HEK293 (cell line): ENCODE data around the gene FRMD5.

Experiments used
- CTCF ChIA-PET: fragments of 350-600 bp; formaldehyde crosslinking; extraction: SDS; loops from one replicate; lab custom pipeline; 2021; ENCODE audit warnings: antibody characterized with exemption; lab: Yijun Ruan, JAX
- POLR2A ChIA-PET: fragments of 300-600 bp; formaldehyde crosslinking; extraction: SDS; loops from one replicate; lab custom pipeline; 2020; ENCODE audit warnings: antibody characterized with exemption, inconsistent platforms; lab: Yijun Ruan, JAX
- H3K27ac ChIP-seq: fragments of 200-500 bp; sonication (Bioruptor generic); 2 replicates; pipeline ENCODE4 v1.5.1; 2014; ENCODE audit warnings: low read depth, low read length, control low read depth, inconsistent platforms; ENCODE audit errors: extremely low read depth
- H3K36me3 ChIP-seq, 2 experiments: fragments of 200-500 bp in 1 of 2; sonication (Bioruptor generic) in 1 of 2; 1 replicate in 1 of 2; 2 replicates in 1 of 2; pipeline ENCODE4 v1.5.1; 2014 to 2017; ENCODE audit warnings: inconsistent platforms in 2 of 2, low read length in 2 of 2; ENCODE audit not compliant: control insufficient read depth in 2 of 2, insufficient read depth in 1 of 2
- H3K4me1 ChIP-seq: fragments of 200-500 bp; sonication (Bioruptor generic); 2 replicates; pipeline ENCODE4 v1.5.1; 2014; ENCODE audit warnings: mild to moderate bottlenecking, low read length, inconsistent platforms; ENCODE audit not compliant: control insufficient read depth, insufficient read depth
- H3K4me3 ChIP-seq: 2 replicates; pipeline ENCODE4 v1.5.1; 2011; ENCODE audit warnings: low read depth, mild to moderate bottlenecking, control low read depth, low read length, moderate library complexity
- H3K9me3 ChIP-seq: fragments of 200-500 bp; sonication (Bioruptor generic); 2 replicates; pipeline ENCODE4 v1.5.1; 2014; ENCODE audit warnings: low read depth, low read length, inconsistent platforms; ENCODE audit not compliant: control insufficient read depth, insufficient read depth
- HOXA7 ChIP-seq: sonication (generic); formaldehyde crosslinking; IDR thresholded peaks from 2 replicates; pipeline ENCODE4 v1.8.1; 2022; ENCODE audit warnings: missing genetic modification reagents, borderline replicate concordance
- HOXC10 ChIP-seq: sonication (generic); formaldehyde crosslinking; IDR thresholded peaks from 2 replicates; pipeline ENCODE4 v1.8.1; 2023; ENCODE audit warnings: mild to moderate bottlenecking, missing genetic modification reagents
- MEIS1 ChIP-seq: sonication (generic); formaldehyde crosslinking; IDR thresholded peaks from 2 replicates; pipeline ENCODE4 v1.8.1; 2022; ENCODE audit warnings: missing genetic modification reagents, mild to moderate bottlenecking, borderline replicate concordance
- MYNN ChIP-seq: fragments of 450-650 bp; formaldehyde crosslinking; IDR thresholded peaks from 2 replicates; pipeline ENCODE4 v1.5.1; 2016; ENCODE audit warnings: missing biosample characterization, missing genetic modification characterization, borderline replicate concordance
- OSR2 ChIP-seq: fragments of 450-650 bp; formaldehyde crosslinking; IDR thresholded peaks from 2 replicates; pipeline ENCODE4 v1.5.1; 2016; ENCODE audit warnings: missing biosample characterization, missing genetic modification characterization
- PATZ1 ChIP-seq: fragments of 450-650 bp; formaldehyde crosslinking; IDR thresholded peaks from 2 replicates; pipeline ENCODE4 v1.5.1; 2016; ENCODE audit warnings: missing biosample characterization, missing genetic modification characterization
- SETDB1 ChIP-seq: IDR thresholded peaks from one replicate; pipeline ENCODE4 v1.6.1; 2017; ENCODE audit warnings: mild to moderate bottlenecking, low read length, moderate library complexity, mixed read lengths; ENCODE audit not compliant: insufficient read length
- SP7 ChIP-seq: fragments of 450-650 bp; formaldehyde crosslinking; IDR thresholded peaks from 2 replicates; pipeline ENCODE4 v1.5.1; 2016; ENCODE audit warnings: missing biosample characterization, missing genetic modification characterization
- ZEB2 ChIP-seq: fragments of 450-650 bp; formaldehyde crosslinking; IDR thresholded peaks from 2 replicates; pipeline ENCODE4 v1.5.1; 2016; ENCODE audit warnings: missing biosample characterization, missing genetic modification characterization
- ZIC2 ChIP-seq: fragments of 450-650 bp; formaldehyde crosslinking; IDR thresholded peaks from 2 replicates; pipeline ENCODE4 v1.5.1; 2016; ENCODE audit warnings: missing biosample characterization, missing genetic modification characterization
- ZNF10 ChIP-seq: fragments of 450-650 bp; formaldehyde crosslinking; IDR thresholded peaks from 2 replicates; pipeline ENCODE4 v1.5.1; 2017; ENCODE audit warnings: missing biosample characterization, missing genetic modification characterization
- ZNF132 ChIP-seq: fragments of 450-650 bp; formaldehyde crosslinking; IDR thresholded peaks from 2 replicates; pipeline ENCODE4 v1.5.1; 2017; ENCODE audit warnings: missing biosample characterization, missing genetic modification characterization, borderline replicate concordance
- ZNF19 ChIP-seq: fragments of 450-650 bp; formaldehyde crosslinking; IDR thresholded peaks from 2 replicates; pipeline ENCODE4; 2016; ENCODE audit warnings: missing biosample characterization, missing genetic modification characterization, low read depth
- ZNF24 ChIP-seq: fragments of 450-650 bp; formaldehyde crosslinking; IDR thresholded peaks from 2 replicates; pipeline ENCODE4 v1.5.1; 2016; ENCODE audit warnings: missing biosample characterization, missing genetic modification characterization
- ZNF26 ChIP-seq: fragments of 450-650 bp; formaldehyde crosslinking; IDR thresholded peaks from 2 replicates; pipeline ENCODE4 v1.5.1; 2016; ENCODE audit warnings: missing biosample characterization, missing genetic modification characterization
- ZNF394 ChIP-seq: fragments of 450-650 bp; formaldehyde crosslinking; IDR thresholded peaks from 2 replicates; pipeline ENCODE4 v1.5.1; 2016; ENCODE audit warnings: missing biosample characterization, missing genetic modification characterization, mild to moderate bottlenecking, moderate library complexity, borderline replicate concordance
- ZNF404 ChIP-seq: fragments of 450-650 bp; formaldehyde crosslinking; IDR thresholded peaks from 2 replicates; pipeline ENCODE4 v1.5.1; 2017; ENCODE audit warnings: missing biosample characterization, missing genetic modification characterization
- ZNF426 ChIP-seq: fragments of 450-650 bp; formaldehyde crosslinking; IDR thresholded peaks from 2 replicates; pipeline ENCODE4 v1.5.1; 2017; ENCODE audit warnings: missing biosample characterization, missing genetic modification characterization, mild to moderate bottlenecking, inconsistent platforms, moderate library complexity
- ZNF518A ChIP-seq: fragments of 450-650 bp; formaldehyde crosslinking; conservative IDR thresholded peaks from 2 replicates; pipeline ENCODE4 v1.5.1; 2016; ENCODE audit warnings: low read depth, missing biosample characterization, missing genetic modification characterization
- ZNF548 ChIP-seq: fragments of 450-650 bp; formaldehyde crosslinking; IDR thresholded peaks from 2 replicates; pipeline ENCODE4 v1.5.1; 2016; ENCODE audit warnings: missing biosample characterization, missing genetic modification characterization
- ZNF580 ChIP-seq: fragments of 450-650 bp; formaldehyde crosslinking; IDR thresholded peaks from 2 replicates; pipeline ENCODE4 v1.5.1; 2016; ENCODE audit warnings: missing biosample characterization, missing genetic modification characterization
- ZNF585B ChIP-seq: fragments of 450-650 bp; formaldehyde crosslinking; IDR thresholded peaks from 2 replicates; pipeline ENCODE4 v1.5.1; 2016; ENCODE audit warnings: missing biosample characterization, missing genetic modification characterization
- ZNF596 ChIP-seq: fragments of 450-650 bp; IDR thresholded peaks from 2 replicates; pipeline ENCODE4 v1.5.0; 2018; ENCODE audit warnings: missing biosample characterization, mild to moderate bottlenecking, missing genetic modification characterization, moderate library complexity
- ZNF610 ChIP-seq: fragments of 450-650 bp; formaldehyde crosslinking; IDR thresholded peaks from 2 replicates; pipeline ENCODE4 v1.5.1; 2016; ENCODE audit warnings: missing biosample characterization, missing genetic modification characterization, borderline replicate concordance
- ZNF629 ChIP-seq: fragments of 450-650 bp; formaldehyde crosslinking; IDR thresholded peaks from 2 replicates; pipeline ENCODE4 v1.5.1; 2017; ENCODE audit warnings: missing biosample characterization, missing genetic modification characterization
- ZNF654 ChIP-seq: fragments of 450-650 bp; formaldehyde crosslinking; IDR thresholded peaks from 2 replicates; pipeline ENCODE4 v1.5.1; 2016; ENCODE audit warnings: low read depth, missing biosample characterization, missing genetic modification characterization
- ZNF76 ChIP-seq: fragments of 450-650 bp; formaldehyde crosslinking; IDR thresholded peaks from 2 replicates; pipeline ENCODE4; 2016; ENCODE audit warnings: low read depth, missing biosample characterization, missing genetic modification characterization, borderline replicate concordance
- ZSCAN23 ChIP-seq: fragments of 450-650 bp; formaldehyde crosslinking; IDR thresholded peaks from 2 replicates; pipeline ENCODE4 v1.5.1; 2016; ENCODE audit warnings: missing biosample characterization, missing genetic modification characterization

The FRMD5 gene

GRCh38 chr15:43922021-43922420, 273.1 kb downstream of the FRMD5 start:
- Histone ChIP-seq H3K9me3 (no peaks in the 10 kb centered on the region), H3K4me3 (no peak overlapping the region), H3K4me1 (peaks cover 8% of the 10 kb centered on the region; the same call in 1 of the 2 replicates), H3K36me3 (no peaks in the 10 kb centered on the region), H3K27ac (no peak overlapping the region)
- CTCF ChIA-PET = interaction anchor here (0.7 to 1.8 kb wide), 2 partner anchors 18 to 298 kb away, joined by 6 read pairs; no protein-coding TSS in a partner anchor
- no peak for TF ChIP-seq ZSCAN23 (tag by site-specific recombination)
- no peak for TF ChIP-seq ZEB2 (tag by site-specific recombination)
- TF ChIP-seq SETDB1 = no peak
- TF ChIP-seq ZNF426 (tag by site-specific recombination) = no peak
- no peak for TF ChIP-seq HOXC10 (CRISPR knock-in tag)
- no peak for TF ChIP-seq ZNF548
- no peak for TF ChIP-seq MYNN (tag by site-specific recombination)
- no peak for TF ChIP-seq ZNF394 (tag by site-specific recombination)
- TF ChIP-seq ZNF132 (tag by site-specific recombination) = no peak
- no peak for TF ChIP-seq ZNF19 (tag by site-specific recombination)
- no peak for TF ChIP-seq ZNF26
- no peak for TF ChIP-seq ZNF654 (tag by site-specific recombination)
- no peak for TF ChIP-seq ZNF596
- no peak for TF ChIP-seq MEIS1 (CRISPR knock-in tag)
- no peak for TF ChIP-seq ZNF580 (tag by site-specific recombination)
- TF ChIP-seq ZNF404 (tag by site-specific recombination) = no peak
- no peak for TF ChIP-seq ZNF76
- TF ChIP-seq ZNF585B (tag by site-specific recombination) = no peak
- POLR2A ChIA-PET = interaction anchor here (1.2 kb wide), 1 partner anchor 8 kb away, joined by 3 read pairs; no protein-coding TSS in a partner anchor

GRCh38 chr15:43920815-43921214, 274.3 kb downstream of the FRMD5 start:
- ChIA-PET POLR2A (interaction anchor here (1.2 kb wide), 1 partner anchor 9 kb away, joined by 3 read pairs; no protein-coding TSS in a partner anchor), CTCF (interaction anchor here (0.6 to 1.8 kb wide), 3 partner anchors 16 to 542 kb away, joined by 4 to 7 read pairs (median 6); no protein-coding TSS in a partner anchor)
- no peak for TF ChIP-seq ZNF404 (tag by site-specific recombination)
- peak; percentile 81 for TF ChIP-seq ZNF10 (tag by site-specific recombination)
- TF ChIP-seq ZNF629 (tag by site-specific recombination) = 0 out of 2 replicates have a peak, but pooled peaks have one; percentile 17
- TF ChIP-seq ZNF24 (tag by site-specific recombination) = peak; percentile 57; the same call in 1 of the 2 replicates
- TF ChIP-seq OSR2 (tag by site-specific recombination) = peak; percentile 80
- TF ChIP-seq ZNF518A (tag by site-specific recombination) = no peak
- TF ChIP-seq SP7 = 0 out of 2 replicates have a peak, but pooled peaks have one; percentile 41
- 0 out of 2 replicates have a peak, but pooled peaks have one; percentile 18 for TF ChIP-seq PATZ1
- TF ChIP-seq ZNF610 (tag by site-specific recombination) = 0 out of 2 replicates have a peak, but pooled peaks have one; percentile 30
- peak; percentile 42; the same call in 1 of the 2 replicates for TF ChIP-seq ZEB2 (tag by site-specific recombination)
- TF ChIP-seq HOXA7 = no peak
- peak; percentile 90 for TF ChIP-seq ZIC2 (tag by site-specific recombination)

More at GRCh38 chr15:43920815-43921214, 274.3 kb downstream of the FRMD5 start:
- peaks cover 8% of the 10 kb centered on the region; the same call in 1 of the 2 replicates for H3K4me1 ChIP-seq
- no peak overlapping the region for H3K27ac ChIP-seq
- H3K9me3 ChIP-seq = no peaks in the 10 kb centered on the region
- H3K36me3 ChIP-seq = no peaks in the 10 kb centered on the region
- H3K4me3 ChIP-seq = no peak overlapping the region
